Activated T-helper 17 cell treated with anti-CD3 and anti-CD28 coated beads, Interleukin-2, amount 50 U/mL, for 72 hours (primary cell): Measurements from ENCODE around the gene ABCB9. TPM values are rescaled to one million over a fixed set of nuclear protein-coding genes. Genes with fewer than 3 reads are reported as not detected.
"Not testable (repeated sequence)": the region's sequence is repeated elsewhere in the genome, so short reads cannot be mapped to it uniquely, and the experiment has no call there.

Source experiments
- ATAC-seq: fragments of 150-1000 bp; cut with Tn5 transposase; replicated peaks from 2 replicates; pipeline ENCODE4 v1.10.0; 2021; ENCODE audit warnings: mild to moderate bottlenecking, moderate library complexity
- H3K27ac Mint-ChIP-seq: one replicate; pipeline ENCODE4 v1.8.0; 2022; ENCODE audit warnings: mixed read lengths
- H3K27me3 Mint-ChIP-seq: one replicate; pipeline ENCODE4 v1.8.0; 2022; ENCODE audit warnings: mixed read lengths
- H3K36me3 Mint-ChIP-seq: one replicate; pipeline ENCODE4 v1.8.0; 2022; ENCODE audit warnings: low read depth, mild to moderate bottlenecking, mixed read lengths
- H3K4me1 Mint-ChIP-seq: one replicate; pipeline ENCODE4 v1.8.0; 2022; ENCODE audit warnings: mixed read lengths
- H3K4me3 Mint-ChIP-seq: one replicate; pipeline ENCODE4 v1.8.0; 2022; ENCODE audit warnings: mild to moderate bottlenecking, mixed read lengths
- H3K9me3 Mint-ChIP-seq: one replicate; pipeline ENCODE4 v1.8.0; 2022; ENCODE audit warnings: mixed read lengths
- total RNA-seq, 2 donors: library from RNA; stranded (reverse); gene quantifications; one replicate each; pipeline ENCODE4 v1.2.3, GENCODE V29; 2022

The ABCB9 gene
- total RNA-seq, 2 donors from 2014 or later, result 7.7 to 12.0 TPM

DNA sequence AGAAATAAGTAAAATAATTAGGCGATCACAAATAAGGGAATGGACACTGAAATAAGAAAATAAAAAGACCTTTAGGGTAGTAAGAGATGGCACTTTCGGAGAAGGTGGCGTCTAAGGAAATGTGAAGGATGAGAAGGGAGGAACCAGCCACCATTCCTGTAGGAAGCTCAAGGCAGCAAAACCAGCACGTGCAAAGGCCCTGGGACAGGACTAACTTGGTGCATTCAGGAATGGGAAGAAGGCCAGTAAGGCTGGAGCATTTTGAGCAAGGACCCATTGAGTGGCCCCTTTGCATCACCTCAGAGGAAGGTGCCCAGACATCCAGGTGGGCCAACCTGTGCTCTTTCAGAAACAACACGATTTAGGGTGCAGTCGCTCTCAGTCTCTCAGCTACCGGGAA lies 69.6 kb downstream of the ABCB9 start:
- peaks cover 29% of the 10 kb centered on the region for H3K36me3 Mint-ChIP-seq
- no peak for ATAC-seq
- H3K4me3 Mint-ChIP-seq, result peak overlapping the region; percentile 91
- H3K27ac Mint-ChIP-seq, result peak overlapping the region; percentile 92
- no peaks in the 10 kb centered on the region for H3K27me3 Mint-ChIP-seq
- H3K9me3 Mint-ChIP-seq, result peaks cover 4% of the 10 kb centered on the region
- peaks cover 42% of the 10 kb centered on the region for H3K4me1 Mint-ChIP-seq

DNA sequence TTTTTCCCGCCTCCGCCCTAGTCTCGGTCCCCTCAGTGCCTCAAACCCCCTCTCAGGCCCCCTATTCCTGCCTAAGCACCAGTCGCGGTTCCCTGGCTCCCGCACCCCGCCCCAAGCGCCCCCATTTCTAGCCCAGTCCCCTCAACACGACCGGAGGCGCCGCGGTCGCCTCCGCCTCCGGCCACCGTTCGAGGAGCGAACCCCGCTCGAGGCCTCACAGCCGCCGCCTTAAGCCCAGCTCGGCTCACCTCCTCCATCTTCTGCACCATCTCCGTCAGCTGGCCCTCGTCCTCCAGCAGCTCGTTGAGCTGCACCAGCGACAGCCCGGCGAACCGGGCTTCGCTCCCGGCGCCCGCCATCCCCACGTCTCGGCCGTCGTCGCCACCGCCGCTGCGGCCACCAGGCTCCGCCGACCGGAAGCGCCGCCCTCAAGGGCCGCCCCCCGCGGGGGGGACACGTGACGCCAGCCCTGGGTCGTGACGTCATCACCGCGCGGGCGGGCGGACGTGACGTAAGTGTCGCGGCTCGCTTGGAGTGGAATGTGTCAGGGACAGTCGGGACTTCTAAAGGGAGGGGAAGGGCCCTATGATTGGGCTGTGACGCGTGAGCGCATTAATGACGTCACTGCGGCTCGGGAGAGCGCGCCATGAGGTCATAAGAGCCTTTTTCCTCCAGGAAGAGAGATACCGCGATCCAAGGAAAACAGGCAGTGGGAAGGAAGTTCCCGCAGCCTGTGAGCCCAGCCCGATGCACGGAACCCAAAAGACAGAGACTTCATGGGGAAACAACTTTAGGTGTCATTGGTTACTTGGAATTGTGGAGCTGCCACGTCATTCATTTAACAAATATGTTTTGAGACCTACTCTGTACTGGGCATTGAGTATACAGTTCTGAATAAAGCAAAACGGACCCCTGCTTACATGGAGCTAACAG lies 70.3 kb downstream of the ABCB9 start, which contains the start of gene VPS37B:
VPS37B (minus strand) TSS at position 421 of the 933 bp plus-strand sequence; CDS start at position 359, 62 bp downstream.
- Mint-ChIP-seq H3K4me3 (peak within 1 kb of the TSS; percentile 91), H3K27ac (peak within 1 kb of the TSS; percentile 92), H3K4me1 (peaks cover 42% of the 10 kb centered on the region), H3K36me3 (peaks cover 29% of the 10 kb centered on the region), H3K27me3 (no peaks in the 10 kb centered on the region), H3K9me3 (peaks cover 4% of the 10 kb centered on the region)
- peak; percentile 68 for ATAC-seq

DNA sequence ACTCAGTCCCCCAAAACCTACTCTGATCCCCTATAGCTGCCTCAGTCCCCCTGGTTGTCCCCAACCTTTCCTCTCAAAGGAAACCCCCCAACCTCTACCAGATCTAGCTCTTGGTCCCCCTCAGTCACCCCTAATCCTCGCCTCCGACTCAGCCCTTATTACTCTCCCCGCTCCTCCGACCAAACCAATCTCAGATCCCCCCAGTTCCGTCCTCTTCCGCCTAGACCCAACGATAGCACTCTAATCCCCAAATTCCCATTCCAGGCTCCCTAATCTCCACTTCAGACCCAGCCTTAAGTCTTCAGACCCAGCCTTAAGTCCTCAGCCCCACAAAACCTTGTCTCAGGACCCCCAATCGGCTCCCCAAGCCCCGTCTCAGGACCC lies 71.0 kb downstream of the ABCB9 start:
- Mint-ChIP-seq H3K36me3 (peaks cover 29% of the 10 kb centered on the region), H3K27ac (peak overlapping the region; percentile 92), H3K4me1 (peaks cover 48% of the 10 kb centered on the region), H3K9me3 (peaks cover 4% of the 10 kb centered on the region), H3K4me3 (peak overlapping the region; percentile 91), H3K27me3 (no peaks in the 10 kb centered on the region)
- ATAC-seq, result no peak

DNA sequence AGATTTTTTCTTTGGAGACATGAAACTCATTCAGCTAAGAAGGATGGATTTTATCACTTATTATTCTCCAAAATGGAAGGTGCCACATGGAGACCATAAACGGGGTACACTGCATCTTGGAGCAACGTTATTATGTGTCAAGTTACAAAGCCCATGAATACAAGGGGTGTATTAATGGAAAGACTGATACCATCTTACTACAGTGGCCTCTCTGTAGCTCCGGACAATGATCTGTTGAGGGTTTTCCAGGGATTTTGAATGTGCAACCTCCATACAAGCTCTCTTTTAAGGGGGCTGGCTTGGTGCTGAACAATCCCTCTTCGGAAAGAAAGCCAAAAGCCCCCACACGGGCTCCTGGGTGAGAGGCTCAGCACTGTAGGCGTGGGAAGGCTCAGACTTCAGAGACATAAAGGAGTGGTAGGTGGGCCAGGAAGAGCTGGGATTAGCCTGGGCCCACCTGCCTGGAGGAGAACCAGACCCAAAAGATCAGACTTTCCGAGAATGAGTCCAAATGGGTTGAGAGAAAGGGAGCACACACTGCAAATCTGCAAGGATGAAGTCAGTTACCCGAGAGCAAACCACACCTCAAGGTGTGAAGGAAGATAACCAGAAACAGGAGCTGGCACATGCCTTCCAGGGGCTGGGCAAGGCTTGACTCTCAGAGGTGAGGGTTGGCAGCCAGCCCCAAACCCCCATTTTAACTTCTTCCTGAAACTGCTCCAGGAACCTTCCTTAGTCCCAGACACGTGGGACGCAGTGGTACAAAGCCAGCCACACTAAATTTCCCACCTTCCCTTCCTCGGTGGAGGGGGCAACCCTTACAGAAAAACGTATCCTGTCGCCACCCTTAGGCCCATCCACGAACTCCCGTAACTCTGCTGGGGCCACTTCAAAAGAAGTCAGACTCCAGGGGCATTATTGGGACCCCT lies 71.8 kb downstream of the ABCB9 start:
- Mint-ChIP-seq H3K9me3 (peaks cover 4% of the 10 kb centered on the region), H3K27ac (peak overlapping the region; percentile 92), H3K27me3 (no peaks in the 10 kb centered on the region), H3K4me3 (peak overlapping the region; percentile 91), H3K4me1 (peaks cover 49% of the 10 kb centered on the region), H3K36me3 (peaks cover 29% of the 10 kb centered on the region)
- ATAC-seq, result no peak

DNA sequence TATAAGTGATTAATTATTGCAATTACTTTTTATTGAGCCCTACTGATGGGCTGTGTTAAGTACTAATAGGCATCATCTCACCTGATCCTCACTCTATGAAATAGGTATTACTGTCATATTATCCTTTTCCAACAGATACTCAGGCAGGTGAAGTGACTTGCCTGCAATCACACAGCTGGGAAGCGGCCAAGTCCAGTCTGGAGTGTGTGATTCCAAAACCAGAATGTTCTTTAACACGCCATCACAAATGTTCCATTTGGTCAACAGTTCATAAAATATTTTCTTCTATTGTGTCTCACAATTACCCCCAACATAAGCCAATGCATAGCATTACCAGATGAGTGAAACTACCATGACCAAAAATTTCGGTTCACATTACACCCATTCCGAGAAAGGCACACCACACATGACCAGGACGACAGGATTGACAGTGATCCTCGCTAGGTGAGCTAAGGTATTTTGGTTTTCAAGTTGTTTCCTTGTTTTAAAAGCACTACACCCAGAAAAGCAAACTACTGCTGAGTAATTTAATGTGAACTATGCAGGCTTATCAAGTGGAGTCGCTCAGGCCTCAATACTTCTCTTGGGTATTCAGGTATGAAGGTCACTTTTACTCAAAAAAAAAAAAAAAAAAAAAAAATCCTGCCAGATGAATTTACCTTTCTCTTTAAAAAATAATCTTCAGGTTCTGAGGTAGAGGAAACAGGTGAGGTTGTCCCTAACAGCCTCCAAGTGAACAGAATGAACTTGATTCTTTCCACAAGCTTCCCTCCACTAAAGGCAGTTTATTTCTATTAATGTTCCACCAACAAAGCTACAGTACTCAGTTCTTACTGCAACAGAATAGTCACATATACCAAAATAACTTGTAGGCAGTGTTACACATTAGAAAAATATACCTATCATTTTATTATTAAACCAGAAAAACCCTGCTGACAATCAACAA lies 72.8 kb downstream of the ABCB9 start:
- peak overlapping the region; percentile 91 for H3K4me3 Mint-ChIP-seq

DNA sequence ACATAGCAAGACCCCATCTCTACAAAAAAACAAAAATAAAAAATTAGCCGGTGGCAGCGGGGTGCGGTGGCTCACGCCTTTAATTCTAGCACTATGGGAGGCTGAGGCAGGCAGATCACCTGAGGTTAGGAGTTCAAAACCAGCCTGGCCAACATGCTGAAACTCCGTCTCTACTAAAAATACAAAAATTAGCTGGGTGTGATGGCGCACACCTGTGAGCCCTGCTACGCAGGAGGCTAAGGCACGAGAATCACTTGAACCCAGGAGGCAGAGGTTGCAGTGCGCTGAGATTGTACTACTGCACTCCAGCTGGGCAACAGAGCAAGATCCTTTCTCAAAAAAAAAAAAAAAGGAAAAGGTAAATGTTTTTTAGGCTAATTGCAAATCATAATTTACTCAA lies 73.5 kb downstream of the ABCB9 start:
- not testable (repeated sequence) for H3K4me3 Mint-ChIP-seq, H3K9me3 Mint-ChIP-seq, ATAC-seq, H3K27me3 Mint-ChIP-seq, H3K27ac Mint-ChIP-seq
- Mint-ChIP-seq H3K4me1 (peaks cover 48% of the 10 kb centered on the region), H3K36me3 (peaks cover 29% of the 10 kb centered on the region)

More for the DNA sequence above, 72.8 kb downstream of the ABCB9 start:
- Mint-ChIP-seq H3K27me3 (no peaks in the 10 kb centered on the region), H3K4me1 (peaks cover 46% of the 10 kb centered on the region), H3K36me3 (peaks cover 29% of the 10 kb centered on the region), H3K9me3 (peaks cover 4% of the 10 kb centered on the region), H3K27ac (no peak overlapping the region)
- no peak for ATAC-seq

DNA sequence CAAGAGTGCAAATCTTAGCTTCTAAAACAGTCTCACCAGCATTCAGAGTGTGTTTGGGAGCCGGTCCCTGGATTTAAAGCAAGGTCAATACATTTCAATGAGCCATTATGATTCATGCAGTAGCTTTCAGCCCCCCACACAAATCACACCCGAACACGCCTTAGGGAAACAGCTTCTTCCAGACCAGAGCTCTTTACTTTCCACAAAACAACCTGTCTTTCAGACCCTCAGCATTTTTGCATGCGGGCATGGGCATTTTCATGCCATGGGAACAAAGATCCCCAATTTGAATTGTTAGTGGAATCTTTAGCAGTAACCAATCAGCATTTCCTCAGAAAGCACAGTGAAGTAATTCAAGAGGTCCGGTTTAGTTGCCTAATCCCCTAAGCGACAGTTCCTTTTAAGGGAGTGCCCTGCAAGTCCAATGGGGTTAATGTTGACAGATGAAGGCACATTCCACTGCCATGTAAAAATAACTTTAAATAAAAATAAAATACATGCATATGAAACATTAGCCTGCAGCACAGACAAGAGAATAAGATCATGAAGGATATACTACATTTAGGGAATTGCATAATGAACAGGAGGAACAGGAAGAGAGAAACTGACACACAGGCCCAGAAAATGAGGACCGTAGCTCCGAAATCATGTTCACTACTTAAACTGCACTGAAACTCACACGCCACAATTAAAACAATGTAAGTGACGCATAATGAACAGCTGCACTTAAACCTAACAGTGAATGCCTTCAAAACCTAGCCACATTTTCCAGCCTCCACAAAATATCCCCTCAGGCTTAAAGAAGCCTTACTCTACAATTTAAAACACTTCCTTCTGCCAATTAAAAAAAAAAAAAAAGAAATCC lies 74.4 kb downstream of the ABCB9 start:
- H3K36me3 Mint-ChIP-seq, result peaks cover 29% of the 10 kb centered on the region
- H3K27me3 Mint-ChIP-seq, result no peaks in the 10 kb centered on the region
- peaks cover 56% of the 10 kb centered on the region for H3K4me1 Mint-ChIP-seq
- peaks cover 4% of the 10 kb centered on the region for H3K9me3 Mint-ChIP-seq
- H3K27ac Mint-ChIP-seq, result no peak overlapping the region
- H3K4me3 Mint-ChIP-seq, result no peak overlapping the region
- no peak for ATAC-seq

DNA sequence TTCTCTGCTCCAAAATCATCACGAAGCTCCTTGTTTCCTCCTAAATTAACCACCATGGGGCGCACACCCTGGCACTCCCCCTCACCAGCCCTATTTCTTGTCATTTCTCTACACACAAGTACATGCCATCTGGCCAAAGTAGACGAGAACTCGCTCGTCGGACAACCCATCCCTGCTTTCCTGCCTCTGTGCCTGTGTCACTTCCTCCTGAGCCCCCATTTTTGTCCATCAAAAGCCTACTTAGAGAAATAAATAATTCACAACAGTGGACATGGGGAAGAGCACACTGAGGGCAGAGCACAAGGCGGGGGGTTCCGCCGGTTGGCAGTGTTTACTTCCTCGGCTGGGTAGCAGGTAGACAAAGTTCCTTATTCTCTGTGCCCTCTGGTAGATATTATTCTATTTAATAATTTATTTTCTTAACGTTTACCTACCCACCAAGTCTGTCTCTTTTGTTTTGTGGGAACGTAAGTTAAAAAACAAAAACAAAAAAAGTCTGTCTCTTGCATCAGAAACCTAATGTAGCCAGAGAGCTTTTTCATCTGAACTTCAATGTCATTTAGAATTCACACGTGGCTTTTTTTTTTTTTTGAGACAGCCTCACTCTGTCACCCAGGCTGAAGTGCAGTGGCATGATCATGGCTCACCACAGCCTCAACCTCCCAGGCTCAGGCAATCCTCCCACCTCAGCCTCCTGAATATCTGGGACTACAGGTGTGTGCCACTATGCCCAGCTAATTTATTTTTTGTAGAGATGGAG lies 76.3 kb downstream of the ABCB9 start:
- peak overlapping the region; percentile 67 for H3K27ac Mint-ChIP-seq
- peaks cover 48% of the 10 kb centered on the region for H3K4me1 Mint-ChIP-seq
- peak overlapping the region; percentile 80 for H3K4me3 Mint-ChIP-seq
- no peaks in the 10 kb centered on the region for H3K27me3 Mint-ChIP-seq
- H3K9me3 Mint-ChIP-seq, result no peaks in the 10 kb centered on the region
- ATAC-seq, result no peak
- peaks cover 12% of the 10 kb centered on the region for H3K36me3 Mint-ChIP-seq

DNA sequence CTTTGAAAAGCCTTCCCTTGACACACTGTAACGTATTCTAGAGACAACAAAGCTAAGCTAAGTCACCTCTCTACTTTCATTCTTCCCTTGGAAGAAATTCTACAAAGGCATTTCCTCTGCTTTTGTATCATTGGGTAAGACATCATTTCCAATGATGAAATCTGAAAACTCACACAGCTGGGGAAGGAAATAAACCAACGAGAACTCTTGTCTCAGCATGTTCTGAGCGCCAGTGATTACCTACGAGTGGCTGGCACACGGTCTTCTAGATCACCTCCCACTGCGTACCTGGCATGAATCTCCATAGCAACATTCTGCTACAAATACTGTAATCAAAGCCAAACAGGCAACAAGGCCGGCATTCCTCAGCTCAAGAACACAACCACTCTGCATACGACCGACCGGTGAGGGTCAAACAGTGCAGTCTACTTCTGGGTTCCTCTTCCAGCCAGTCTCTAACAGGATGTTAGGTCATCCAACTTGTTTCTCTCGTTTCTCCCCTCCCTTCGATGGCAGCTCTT lies 78.0 kb downstream of the ABCB9 start:
- H3K9me3 Mint-ChIP-seq, result no peaks in the 10 kb centered on the region
- peak overlapping the region; percentile 80 for H3K4me3 Mint-ChIP-seq
- peak; percentile 63 for ATAC-seq
- peaks cover 59% of the 10 kb centered on the region for H3K4me1 Mint-ChIP-seq
- peak overlapping the region; percentile 69 for H3K27ac Mint-ChIP-seq
- H3K27me3 Mint-ChIP-seq, result no peaks in the 10 kb centered on the region
- peaks cover 2% of the 10 kb centered on the region for H3K36me3 Mint-ChIP-seq

DNA sequence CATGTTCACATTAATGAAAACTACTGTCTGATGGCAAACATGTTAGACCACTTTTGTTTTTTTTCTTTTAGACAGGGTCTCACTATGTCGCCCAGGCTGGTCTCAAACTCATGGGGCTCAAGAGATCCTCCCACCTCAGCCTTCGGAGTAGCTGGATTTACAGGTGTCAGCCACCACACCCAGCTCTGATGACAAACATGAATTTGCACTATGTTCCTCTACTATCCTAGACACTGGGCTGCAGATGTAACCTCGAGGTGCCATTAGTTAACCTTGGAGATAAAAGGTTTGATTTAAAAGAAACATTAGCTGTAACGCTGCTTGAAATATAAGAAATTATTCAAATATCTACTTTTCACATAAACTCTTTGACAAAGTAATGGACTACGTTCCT lies 78.4 kb downstream of the ABCB9 start:
- H3K4me1 Mint-ChIP-seq, result peaks cover 63% of the 10 kb centered on the region
- ATAC-seq, result peak; percentile 7
- peak overlapping the region; percentile 69 for H3K27ac Mint-ChIP-seq
- no peaks in the 10 kb centered on the region for H3K27me3 Mint-ChIP-seq
- peak overlapping the region; percentile 80 for H3K4me3 Mint-ChIP-seq
- H3K36me3 Mint-ChIP-seq, result no peaks in the 10 kb centered on the region
- H3K9me3 Mint-ChIP-seq, result no peaks in the 10 kb centered on the region

DNA sequence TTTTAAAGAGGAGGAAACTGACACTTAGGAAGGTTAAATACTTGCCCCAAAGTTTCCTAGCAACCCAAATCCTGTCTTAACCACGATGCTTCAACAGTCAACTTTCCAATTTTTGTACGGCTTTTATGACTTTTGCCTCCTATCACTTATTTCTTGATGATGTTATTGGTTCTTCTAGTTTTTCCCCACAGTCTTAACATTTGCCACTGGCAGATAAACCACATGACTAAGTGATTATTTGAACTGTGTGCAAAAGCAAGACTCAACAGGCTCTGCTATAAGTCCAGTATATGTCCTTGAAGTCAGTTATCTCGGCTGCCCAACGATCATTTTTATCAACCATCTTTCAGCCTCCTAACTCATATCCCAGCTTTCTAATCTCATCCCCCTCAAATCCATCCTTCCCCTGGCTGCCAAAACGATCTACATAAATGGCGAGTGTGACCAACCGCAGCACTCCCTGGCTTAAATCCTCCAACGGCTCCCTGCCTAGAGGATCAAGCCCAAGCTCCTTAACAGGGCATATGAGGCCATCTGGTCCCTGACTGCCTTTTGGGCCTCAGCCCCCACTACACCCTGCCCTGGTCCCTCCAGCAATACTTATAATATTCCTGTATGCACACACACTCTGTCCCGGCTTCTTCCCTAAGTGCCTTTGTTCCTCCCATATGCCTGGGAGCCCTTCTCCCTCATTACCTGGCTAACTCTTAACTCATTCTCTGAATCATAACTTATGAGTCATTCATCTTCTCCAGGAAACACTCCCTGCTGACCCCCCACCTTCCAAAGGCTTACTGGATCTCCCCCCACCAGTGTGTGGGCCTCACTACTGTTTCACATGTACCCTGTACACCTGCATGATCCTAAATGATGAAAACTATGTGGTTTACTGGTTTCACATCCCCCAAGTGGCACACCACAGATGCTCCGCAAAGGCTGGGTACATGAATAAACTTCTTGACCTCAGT lies 79.1 kb downstream of the ABCB9 start:
- H3K27ac Mint-ChIP-seq, result peak overlapping the region; percentile 69
- H3K4me3 Mint-ChIP-seq, result peak overlapping the region; percentile 80
- H3K36me3 Mint-ChIP-seq, result no peaks in the 10 kb centered on the region
- no peaks in the 10 kb centered on the region for H3K27me3 Mint-ChIP-seq
- no peaks in the 10 kb centered on the region for H3K9me3 Mint-ChIP-seq
- peak; percentile 74 for ATAC-seq
- H3K4me1 Mint-ChIP-seq, result peaks cover 66% of the 10 kb centered on the region
